Activated gamma-delta T cell treated with Interleukin-2 at 50 U/mL for 16 hours (primary cell): ENCODE results near the gene PAGE1.
"Not testable (repeated sequence)": the region's sequence is repeated elsewhere in the genome, so short reads cannot be mapped to it uniquely, and the experiment has no call there.

Experiments
- DNase-seq: peaks from one replicate; pipeline ENCODE4 v3.0.0-alpha.2; 2020

The PAGE1 gene

DNA sequence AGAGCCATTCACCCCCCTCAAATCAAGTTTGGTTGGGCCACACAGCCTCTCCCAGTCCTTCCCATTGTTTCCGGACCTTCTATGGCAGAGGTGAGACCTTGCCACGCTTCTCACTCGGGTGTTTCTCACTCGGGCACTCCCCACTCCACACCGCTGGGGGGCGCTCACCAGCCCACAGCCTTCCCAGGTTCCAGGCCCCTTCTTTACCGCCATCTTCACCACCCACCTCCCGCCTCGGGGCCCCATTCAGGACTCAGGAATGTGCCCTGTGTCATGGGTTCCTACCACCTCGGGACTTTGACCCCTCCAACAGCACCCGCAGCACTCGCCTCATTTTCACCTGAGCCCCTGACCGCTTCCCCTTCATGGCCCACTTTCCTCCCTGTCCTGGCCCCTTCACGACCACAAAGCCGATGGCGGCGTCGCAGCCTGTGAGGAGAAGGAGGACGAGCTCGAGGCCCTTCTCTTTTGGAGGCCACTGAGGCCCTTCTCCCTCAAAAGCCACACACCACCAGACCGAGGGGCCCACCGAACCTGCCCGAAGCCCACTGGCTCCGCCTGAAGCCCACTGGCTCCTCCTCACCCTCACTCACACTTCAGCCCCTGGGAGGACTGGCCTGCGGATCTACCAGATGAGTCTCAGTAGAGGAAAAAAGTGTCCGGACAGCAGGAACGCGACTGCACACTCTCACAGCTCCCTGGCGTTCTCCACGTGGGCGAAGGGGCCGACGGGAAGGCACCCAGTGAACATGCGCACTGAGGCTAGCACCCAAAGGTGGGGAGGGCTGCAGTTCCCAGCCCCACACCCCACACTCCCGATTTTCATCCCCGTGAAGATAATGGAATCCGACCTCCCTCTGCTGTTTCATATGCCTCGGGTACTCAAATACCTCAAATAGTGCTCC, at the start of gene PAGE1:
Gene PAGE1 (minus strand): TSS at position 709 of the 905 bp plus-strand sequence. CDS start 1,214 bp downstream, outside the sequence.
- DNase-seq, result no peak

GRCh38 chrX:49741501-49741900, 45.7 kb upstream of the PAGE1 start:
- DNase-seq, result not testable (repeated sequence)

- no peak for DNase-seq
Measured at GRCh38 chrX:49727847-49728246, 32.1 kb upstream of the PAGE1 start.

DNA sequence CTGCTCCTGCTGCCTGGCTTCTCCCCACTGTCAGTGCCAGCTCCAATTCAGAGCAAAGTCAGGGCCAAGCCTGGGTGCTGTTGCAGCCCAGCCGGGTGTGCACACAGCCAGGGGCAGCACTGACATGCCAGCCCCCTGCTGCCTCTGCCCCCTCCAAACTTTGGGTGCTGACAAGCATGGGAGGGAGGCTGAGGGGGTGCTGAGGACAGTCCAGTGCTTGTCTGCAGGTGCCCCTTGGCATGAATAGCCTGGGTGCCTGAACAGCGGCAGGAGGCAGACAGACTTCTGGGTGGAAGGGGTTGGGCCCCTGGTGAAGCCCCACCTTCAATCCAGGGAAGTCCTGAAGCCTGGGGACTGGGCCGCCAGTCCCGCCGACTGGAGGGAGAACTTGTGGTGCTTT, 31.2 kb upstream of the PAGE1 start:
- DNase-seq, result no peak

DNA sequence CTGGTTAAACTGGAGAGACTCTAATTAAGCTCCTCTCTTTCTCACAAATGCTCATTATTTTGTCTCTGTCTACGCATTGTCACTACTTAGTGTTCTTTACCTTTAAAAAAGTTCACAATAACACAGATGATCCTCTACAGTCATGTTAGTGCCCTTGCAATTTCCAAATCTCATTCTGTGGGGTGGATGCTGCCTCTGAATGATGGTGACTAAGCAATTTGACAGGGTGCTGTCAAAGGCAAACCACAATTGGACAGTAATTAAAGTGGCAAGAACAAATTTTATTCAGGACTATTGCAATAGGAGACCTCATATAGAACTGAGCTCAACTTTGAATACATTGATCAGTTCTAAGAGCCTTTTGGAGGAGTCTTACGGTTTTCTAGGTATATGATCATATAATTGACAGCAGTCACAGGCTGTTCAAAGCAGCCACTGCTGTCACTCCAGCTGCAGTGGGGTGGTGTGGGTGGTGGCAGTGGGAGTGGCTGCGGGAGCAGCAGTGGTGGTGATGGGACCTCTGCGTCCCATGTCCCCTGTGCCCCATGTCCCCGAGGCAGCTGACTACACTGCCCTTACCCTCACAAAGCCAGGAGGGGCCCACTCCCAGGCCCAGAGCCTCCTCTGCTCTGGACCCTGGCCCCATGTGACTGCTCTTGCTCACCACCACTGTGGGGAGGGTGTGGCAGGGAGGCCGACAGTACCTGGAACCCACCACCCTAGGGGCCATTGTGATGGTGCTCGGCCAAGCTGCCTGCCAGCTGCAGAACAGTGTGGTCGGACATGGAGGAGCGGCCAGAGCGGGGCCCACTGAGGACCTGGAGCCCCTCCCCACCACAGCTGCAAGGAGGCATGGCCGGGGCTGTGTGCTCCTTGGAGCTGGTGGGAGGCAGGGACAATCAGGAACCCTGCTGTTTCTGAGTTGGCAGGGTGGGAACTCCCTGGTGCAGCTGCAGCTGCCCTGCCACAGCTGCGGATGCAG, 30.4 kb upstream of the PAGE1 start:
- no peak for DNase-seq

- DNase-seq, result no peak
Measured at GRCh38 chrX:49725401-49725800, 29.6 kb upstream of the PAGE1 start.

- not testable (repeated sequence) for DNase-seq
Measured at GRCh38 chrX:49720106-49720505, 24.3 kb upstream of the PAGE1 start.

- DNase-seq, result no peak
Measured at GRCh38 chrX:49712577-49712976, 16.8 kb upstream of the PAGE1 start.

DNA sequence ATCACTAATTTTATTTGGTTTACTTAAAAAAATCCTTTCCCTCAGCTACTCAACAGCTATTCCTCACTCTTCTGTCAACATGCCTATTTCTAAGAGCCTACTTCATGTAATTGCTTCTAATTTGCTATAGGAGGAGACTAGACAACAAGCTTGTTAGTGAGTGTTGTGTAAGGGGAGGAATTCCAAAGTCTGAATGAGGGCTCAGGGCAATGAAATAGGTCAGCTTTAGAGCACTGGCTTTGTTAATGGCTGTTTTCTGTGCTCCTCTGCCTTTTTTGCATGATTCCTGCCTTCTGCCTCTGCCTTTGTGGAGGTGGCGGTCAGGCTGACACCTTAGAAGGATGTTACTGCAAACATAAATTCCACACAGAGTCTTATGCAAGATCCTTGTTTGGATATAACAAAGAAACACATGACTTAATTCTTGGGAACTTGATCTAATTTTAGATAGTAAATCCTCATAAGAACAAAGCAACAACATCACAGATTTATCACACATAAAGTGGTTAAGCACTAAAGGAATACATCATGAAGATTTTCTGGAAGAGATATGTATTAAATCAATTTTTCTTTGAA, 15.0 kb upstream of the PAGE1 start:
- DNase-seq, result no peak

DNA sequence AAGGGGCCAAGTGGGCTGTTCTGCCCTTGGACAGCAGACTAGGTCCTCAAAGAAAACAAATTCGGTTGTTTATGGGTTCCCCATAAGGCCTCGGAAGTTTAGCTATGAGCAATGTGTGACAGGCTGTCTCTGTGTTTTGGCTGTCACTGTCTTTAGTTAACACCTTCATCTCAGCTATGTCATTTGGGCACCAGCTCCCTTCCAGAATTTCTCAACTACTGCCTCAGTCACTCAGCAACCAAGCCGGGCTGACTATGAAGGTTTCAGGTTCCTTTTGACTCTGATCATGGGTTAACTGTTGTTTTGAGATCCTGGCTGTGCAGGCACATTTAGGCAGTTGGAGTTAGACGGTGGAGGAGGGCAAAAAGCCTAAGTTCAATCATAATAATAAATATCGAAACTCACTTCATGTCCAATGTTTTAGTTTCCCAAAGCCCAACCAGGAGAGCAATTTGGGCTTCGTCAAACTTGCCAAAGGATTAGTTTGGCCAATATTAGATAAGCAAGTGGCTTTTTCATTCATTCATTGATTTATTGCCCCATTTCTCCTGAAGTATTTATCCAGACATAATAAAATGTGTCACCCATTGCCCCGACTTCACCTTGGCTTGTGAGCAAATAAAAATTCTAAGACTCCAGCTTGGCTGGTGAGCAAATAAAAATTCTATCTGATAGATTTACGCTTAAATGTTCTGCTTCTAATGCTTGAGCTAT, 9.1 kb upstream of the PAGE1 start:
- no peak for DNase-seq

DNA sequence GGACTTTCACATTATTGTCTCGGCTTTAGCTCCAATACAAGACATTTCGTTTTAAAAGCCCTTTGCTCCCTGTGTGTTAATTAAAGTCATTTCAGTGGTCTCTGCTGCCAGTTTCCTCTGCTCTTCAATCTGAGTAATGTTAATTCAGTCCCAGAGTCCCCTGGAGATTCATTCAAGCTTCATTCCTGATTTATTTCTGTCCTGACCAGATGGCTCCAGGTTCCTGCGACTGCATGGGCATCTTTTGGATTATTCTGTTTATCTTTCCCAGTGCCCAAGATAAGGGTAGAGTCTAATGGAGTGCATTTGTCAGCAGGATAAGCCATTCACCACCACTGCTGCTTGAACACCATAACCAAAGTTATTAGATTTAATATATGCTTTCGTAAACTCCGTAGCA, 6.1 kb upstream of the PAGE1 start:
- DNase-seq, result no peak

DNA sequence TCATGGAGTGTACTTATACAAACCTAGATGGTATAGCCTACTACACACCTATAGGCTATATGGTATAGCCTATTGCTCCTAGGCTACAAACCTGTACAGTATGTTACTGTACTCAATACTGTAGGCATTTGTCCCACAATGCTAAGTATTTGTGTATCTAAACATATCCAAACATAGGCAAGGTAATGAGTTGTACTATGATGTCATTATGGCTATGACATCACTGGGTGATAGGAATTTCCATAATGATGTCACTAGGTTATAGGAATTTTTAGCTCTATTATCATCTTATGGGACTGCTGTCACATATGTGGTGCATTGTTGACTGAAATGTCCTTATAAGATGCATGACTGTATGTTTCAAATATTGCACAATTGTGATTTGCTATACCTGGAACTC, 5.5 kb upstream of the PAGE1 start:
- no peak for DNase-seq

DNA sequence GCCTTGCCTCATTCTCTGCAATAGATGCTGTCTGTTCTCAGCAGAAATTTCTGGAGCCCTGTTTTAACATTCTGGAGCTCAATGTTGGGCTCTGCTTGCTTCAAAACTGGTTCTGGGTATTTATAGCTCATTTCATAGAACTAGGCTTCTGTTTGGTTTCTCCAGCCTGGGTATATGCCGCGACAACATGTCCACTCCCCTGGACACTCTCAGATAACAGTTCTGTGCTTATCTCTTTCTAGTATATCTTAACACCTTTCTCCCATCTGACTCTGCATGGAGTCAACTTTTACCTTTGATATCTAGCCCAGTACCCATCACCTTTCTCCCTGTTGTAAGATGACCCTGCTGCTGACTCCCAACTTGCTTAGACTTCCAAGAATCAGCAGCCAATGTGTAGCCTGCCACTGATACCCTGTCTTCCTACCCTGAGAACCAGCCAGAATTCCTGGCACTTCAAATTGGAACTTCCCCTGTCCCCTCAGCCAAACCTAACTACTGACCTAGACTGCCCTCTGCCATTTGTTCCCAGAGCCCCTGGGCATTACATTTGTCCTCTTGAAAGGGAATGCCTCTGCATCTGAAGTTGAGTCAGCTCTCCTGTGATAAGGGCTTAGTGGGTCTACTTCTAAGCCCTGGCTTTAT, 20.6 kb downstream of the PAGE1 start:
- DNase-seq, result no peak

DNA sequence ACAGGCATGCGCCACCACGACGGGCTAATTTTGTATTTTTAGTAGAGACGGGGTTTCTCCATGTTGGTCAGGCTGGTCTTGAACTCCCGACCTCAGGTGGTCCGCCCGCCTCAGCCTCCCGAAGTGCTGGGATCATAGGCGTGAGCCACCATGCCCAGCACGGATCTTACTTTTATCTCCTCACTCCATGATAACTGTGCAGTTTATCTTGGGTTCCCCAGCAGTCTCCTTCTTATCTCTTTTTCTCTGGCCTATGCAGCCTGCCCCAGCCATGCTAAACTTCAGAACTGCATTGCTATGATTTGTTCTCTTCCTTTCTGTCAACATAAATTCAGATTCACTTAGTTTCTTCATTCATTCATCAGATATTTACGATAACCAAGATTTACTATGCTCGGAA, 22.4 kb downstream of the PAGE1 start:
- no peak for DNase-seq

DNA sequence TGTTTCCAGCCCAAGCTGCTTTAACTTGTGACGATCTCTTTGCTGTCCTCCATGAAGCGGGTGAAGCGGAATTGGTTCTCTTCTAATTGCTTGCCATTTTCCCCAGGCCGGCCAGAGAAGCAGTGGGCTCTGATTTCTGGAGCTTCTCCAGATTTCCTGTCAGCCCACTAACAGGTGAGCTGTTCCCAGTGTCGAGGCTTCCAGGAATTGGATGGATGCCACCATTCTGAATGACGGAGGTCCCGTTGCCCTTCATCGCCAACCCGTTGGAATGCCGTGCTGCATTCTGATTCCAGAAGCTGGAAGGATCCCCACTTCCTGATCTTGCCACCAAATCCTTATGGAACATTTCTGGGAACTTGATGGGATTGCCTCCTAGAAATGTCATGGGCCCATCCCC, 31.0 kb downstream of the PAGE1 start:
- DNase-seq, result no peak

DNA sequence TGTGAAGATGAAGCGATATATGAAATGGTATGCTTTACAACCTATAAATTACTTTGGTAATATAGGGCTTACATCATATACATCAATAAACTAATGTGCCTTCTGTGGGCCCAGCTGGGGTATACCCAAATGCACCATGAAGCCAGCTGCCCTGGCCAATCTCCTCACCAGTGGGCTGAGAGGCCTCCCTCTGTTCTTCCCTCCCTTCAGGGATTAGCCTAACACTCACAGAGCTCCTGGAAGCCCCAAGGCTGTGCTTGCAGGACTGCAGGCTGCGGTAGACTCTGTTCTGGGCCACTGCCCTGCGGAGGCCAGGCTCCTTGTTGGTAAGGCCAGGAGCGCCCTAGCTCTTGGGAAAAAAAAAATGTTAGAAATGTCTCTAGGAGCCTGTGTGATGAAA, 33.9 kb downstream of the PAGE1 start:
- DNase-seq, result no peak

GRCh38 chrX:49659771-49660170, 36.0 kb downstream of the PAGE1 start:
- no peak for DNase-seq

GRCh38 chrX:49656533-49656932, 39.3 kb downstream of the PAGE1 start:
- DNase-seq, result no peak

DNA sequence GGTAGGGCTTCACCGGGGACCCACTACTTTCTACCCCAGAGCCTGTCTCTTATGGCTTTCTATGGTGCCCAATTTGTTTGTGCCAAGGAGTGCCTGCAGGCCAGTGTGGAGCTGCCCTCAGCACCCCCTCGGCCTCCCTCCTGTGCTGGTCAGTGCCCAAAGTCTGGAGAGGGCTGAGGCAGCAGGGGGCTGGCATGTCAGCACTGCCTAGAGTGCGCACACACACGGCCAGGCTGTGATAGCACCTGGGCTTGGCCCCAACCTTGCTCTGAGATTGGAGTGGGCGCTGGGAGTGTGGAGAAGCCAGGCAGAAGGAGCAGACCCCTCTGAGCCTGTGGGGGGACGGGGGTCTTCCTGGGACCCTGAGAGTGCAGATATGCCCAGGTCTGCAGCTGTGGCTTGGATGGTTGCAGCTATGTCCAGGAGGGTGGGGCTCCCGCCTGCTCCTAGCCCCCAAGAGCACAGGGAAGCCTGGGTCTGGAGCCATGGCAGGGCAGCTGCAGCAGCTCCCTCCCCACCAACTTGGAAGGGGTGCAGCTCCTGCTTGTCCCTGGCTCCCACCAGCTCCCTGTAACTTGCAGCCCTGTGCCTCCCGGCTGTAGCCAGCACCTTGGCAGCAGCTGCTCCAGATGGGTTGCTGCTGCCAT, 50.7 kb downstream of the PAGE1 start:
- DNase-seq, result no peak
